SW 1271 (cell line): ENCODE measurements around the gene MYH11.

ENCODE experiments used
- DNase-seq, 2 experiments: peaks; one replicate each; lab custom pipeline; 2025; lab: John Stamatoyannopoulos, UW

Gene MYH11

DNA sequence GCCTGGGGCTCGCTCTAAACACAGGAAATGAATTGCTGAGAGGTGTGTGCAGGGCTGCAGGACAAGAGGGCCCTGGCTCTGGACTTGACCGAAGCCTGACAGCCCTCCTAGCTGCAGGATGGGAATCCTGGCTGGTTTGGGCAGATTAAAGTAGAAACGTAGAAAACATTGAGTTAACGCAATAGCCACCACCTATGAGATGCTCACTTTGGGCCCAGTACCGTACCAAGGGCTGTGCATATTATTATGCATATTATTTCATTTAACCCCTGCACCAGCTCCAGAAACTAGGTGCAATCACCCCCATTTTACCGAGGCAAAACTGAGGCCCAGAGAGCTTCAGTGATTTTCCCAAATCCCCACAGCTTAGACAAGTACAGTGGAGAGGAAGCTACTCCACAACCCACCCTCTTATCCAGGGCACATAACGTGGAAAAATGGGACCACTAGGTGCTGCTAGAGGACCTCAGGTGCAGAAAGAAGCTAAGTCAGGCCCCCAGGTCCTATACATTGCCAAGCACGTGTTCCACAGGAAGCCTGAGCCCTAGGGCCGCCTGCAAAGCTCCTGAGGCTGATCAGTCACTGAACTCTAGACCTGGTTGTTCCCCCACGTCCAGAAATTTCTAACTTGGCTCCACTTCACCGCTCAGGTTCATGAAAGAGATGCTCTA lies 79.2 kb downstream of the MYH11 start:
- peak in 1 of 2 experiments; percentile 4 for DNase-seq

DNA sequence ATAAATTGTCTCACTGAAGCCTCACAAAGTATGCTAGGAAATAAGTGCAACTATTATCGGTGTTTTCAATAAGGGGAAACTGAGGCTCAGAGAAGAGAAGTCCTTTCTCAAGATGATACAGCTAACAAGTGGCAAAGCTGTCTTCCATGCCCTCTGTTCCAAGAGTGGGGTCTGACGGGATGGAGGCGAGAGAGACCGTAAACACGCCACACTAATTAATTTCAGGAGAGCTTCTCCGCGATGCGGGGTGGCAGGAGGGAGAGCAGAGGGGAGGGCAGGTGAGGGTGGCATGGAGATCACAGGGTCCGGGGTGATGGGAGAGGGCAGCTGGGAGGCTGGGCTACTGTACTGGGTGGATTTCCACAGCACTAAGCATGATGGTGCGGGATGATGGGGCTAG lies 80.3 kb downstream of the MYH11 start:
- no peak for DNase-seq

- DNase-seq = no peak
These were observed 81.0 kb downstream of the MYH11 start for GRCh38 chr16:15775663-15776304.

- no peak for DNase-seq
These were observed 81.6 kb downstream of the MYH11 start for GRCh38 chr16:15775209-15775608.

DNA sequence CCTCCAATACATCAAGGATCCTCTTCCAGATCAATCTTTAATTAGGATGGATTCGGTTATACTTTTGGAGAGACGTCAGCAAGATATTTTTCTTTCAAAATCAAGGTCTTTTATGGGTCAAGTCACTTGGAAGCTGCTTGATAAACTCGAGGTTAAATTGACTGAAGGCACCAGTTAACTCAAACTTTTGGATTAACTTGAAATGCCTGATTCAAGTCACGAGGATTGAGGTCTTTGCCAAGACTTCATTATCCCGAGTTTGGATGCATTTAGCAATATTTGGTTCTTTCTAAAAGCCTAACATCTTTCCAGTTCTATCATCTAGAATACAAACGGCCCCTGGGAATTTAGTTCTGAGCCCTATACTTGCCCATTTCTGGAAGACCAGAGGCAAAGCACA lies 82.9 kb downstream of the MYH11 start:
- no peak for DNase-seq

GRCh38 chr16:15772579-15773293 lies 84.1 kb downstream of the MYH11 start:
- DNase-seq = no peak

- no peak for DNase-seq
These were observed 85.1 kb downstream of the MYH11 start for GRCh38 chr16:15771694-15772093.

DNA sequence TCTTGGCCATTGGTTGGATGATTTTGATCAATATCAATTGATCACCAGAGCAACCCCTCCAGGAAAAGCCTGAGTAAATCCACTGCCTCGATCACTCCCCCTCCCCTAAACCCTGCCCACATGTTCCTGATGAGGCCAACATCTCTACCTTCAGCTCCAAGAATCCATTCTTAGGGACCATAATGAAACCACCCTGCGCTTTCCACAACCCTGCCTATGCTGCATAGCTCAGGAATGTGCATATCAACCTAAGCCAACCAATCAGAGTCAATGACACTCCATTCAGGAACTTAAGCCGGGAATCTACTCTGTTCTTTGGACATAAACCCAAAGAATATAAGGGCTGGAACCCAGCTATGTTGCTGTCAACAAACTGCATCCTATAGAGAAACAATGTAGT lies 86.3 kb downstream of the MYH11 start:
- no peak for DNase-seq

- DNase-seq = no peak
These were observed 86.7 kb downstream of the MYH11 start for GRCh38 chr16:15770107-15770506.

DNA sequence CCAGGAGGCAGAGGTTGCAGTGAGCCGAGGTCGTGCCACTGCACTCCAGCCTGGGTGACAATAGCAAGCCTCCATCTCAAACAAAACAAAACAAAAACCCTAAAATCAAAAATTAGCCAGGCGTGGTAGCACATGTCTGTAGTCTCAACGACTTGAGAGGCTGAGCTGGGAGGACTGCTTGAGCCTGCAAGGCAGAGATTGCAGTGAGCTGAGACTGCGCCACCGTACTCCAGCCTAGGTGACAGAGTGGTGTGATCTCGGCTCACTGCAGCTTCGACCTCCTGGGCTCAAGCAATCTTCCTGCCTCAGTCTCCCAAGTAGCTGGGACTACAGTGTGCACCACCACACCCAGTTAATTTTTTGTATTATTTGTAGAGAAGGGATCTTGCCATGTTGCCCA lies 87.6 kb downstream of the MYH11 start:
- DNase-seq = no peak

GRCh38 chr16:15768201-15768600 lies 88.6 kb downstream of the MYH11 start:
- no peak for DNase-seq

DNA sequence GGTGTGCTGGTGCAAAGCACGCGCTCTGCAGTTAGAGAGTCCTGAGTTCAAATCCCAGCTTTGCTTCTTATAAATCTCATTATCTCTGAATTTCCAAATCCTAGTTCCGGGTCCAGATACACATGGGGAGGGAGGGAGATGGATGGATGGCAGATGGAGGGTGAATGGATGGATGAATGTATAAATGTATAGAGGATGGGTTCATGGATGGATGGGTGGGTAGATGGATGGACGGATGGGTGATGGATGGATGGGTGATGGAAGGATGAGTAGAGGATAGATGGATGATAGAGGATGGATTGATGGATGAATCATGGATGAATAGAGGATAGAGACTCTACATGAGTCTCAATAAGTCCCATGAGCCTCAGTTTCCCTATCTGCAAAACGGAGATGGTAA lies 89.9 kb downstream of the MYH11 start:
- DNase-seq = no peak

DNA sequence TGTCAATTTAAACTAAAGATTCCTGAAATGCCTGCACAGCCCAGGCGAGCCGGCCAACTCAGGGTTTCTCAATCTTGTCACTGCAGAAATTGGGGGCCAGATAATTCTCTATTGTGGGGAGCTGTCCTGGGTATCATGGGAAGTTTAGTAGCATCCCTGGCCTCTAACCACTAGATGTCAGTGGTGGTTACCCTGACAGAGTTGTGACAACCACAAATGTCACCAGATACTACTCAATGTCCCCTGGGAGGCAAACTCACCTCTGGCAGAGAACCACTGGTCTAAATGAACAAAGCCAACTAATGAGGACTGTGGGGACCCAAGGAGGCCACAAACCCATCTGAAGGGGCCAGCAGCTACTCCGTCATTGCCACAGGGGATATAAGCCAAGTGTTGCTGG lies 90.9 kb downstream of the MYH11 start:
- peak in 1 of 2 experiments; percentile 22 for DNase-seq

DNA sequence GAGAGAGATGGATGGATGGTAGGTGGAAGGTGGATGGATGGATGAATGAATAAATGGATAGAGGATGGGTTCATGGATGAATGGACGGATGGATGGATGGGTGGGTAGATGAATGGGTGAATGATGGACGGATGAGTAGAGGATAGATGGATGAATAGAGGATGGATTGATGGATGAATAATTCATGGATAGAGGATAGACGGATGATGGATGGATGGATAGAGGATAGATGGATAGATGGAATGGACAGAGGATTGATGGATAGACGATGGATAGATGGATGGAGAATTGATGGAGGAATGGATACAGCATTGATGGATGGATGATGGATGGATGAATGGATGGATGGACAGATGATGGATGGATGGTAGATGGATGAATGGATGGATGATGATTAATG lies 91.7 kb downstream of the MYH11 start:
- no peak for DNase-seq

GRCh38 chr16:15764112-15764511 lies 92.7 kb downstream of the MYH11 start:
- no peak for DNase-seq

DNA sequence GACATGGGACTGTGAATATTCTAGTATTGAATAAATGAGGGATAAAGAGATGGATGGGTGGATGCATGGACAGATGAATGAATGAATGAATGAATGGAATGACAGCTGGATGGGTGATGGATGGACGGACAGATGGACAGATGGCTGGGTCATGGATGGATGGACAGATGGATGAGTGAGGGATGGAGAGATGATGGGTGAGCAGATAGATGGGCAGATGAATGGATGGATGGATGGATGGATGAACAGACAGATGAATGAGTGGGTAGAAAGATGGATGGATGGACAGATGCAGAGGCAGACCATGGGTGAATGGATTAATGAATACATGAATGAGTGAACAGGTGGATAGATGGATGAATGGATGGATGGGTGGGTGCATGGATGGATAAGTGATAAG lies 96.7 kb downstream of the MYH11 start:
- no peak for DNase-seq

- DNase-seq = no peak
These were observed 97.8 kb downstream of the MYH11 start for GRCh38 chr16:15759070-15759469.

- no peak for DNase-seq
These were observed 99.1 kb downstream of the MYH11 start for GRCh38 chr16:15757630-15758251.

GRCh38 chr16:15757077-15757386 lies 99.8 kb downstream of the MYH11 start:
- DNase-seq = no peak

- no peak for DNase-seq
These were observed 101.8 kb downstream of the MYH11 start for GRCh38 chr16:15754821-15755534.

- DNase-seq = no peak
These were observed 103.9 kb downstream of the MYH11 start for GRCh38 chr16:15752717-15753488.

DNA sequence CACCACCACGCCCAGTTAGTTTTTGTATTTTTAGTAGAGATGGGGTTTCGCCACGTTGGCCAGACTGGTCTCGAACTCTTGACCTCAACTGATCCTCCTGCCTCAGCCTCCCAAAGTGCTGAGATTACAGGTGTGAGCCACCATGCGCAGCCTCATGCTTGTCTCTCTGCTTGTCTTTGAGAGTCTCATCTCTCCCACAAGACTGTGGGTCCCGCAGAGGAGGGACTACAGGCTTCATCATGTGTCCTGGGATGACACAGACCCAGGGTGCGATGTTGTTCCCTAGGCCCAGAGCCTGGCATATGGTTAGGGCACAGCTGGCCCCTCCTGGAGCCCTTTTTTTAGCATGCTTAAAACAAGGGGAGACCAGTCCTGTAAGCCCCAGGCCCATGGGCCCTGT lies 104.9 kb downstream of the MYH11 start:
- DNase-seq = no peak
